WTC11 (cell line): ENCODE results near the gene INPP5K.
"Not testable (repeated sequence)": the region's sequence is repeated elsewhere in the genome, so short reads cannot be mapped to it uniquely, and the experiment has no call there.

Experiments
- CTCF ChIP-seq: fragments of 200-600 bp; IDR thresholded peaks from 2 replicates; pipeline ENCODE4 v1.8.0; 2022; ENCODE audit warnings: antibody characterized with exemption
- HMGXB4 ChIP-seq: sonication (generic); formaldehyde crosslinking; IDR thresholded peaks from 2 replicates; pipeline ENCODE4 v1.8.1; 2023; ENCODE audit warnings: mild to moderate bottlenecking, moderate library complexity, missing genetic modification reagents
- IRF2 ChIP-seq: sonication (generic); formaldehyde crosslinking; IDR thresholded peaks from 2 replicates; pipeline ENCODE4 v1.8.0; 2022; ENCODE audit warnings: low read depth, missing genetic modification reagents, borderline replicate concordance
- MAX ChIP-seq: sonication (generic); formaldehyde crosslinking; IDR thresholded peaks from 2 replicates; pipeline ENCODE4 v1.8.0; 2022; ENCODE audit warnings: mild to moderate bottlenecking, missing genetic modification reagents

GRCh38 chr17:1445695-1446094 lies 70.7 kb downstream of the INPP5K start:
- not testable (repeated sequence) for TF ChIP-seq CTCF; MAX (CRISPR knock-in tag); HMGXB4 (CRISPR knock-in tag); IRF2
